Tibial artery (tissue), 4 donors: Measurements from ENCODE around the gene PTPMT1.

ENCODE experiments used
- DNase-seq, 2 donors: peaks; one replicate each; pipeline ENCODE4 v3.0.0-alpha.2; 2019
- H3K27ac ChIP-seq, 2 donors: fragments of 200-600 bp; sonication (generic) in 1 of 2; 1 replicate in 1 of 2; 2 replicates in 1 of 2; pipeline ENCODE4 v1.5.1; 2018 to 2019; ENCODE audit warnings: mild to moderate bottlenecking in 1 of 2
- H3K27me3 ChIP-seq, 2 donors: fragments of 200-600 bp; sonication (generic) in 1 of 2; one replicate each; pipeline versions ENCODE4 v1.5.1 to v1.6.0; 2016 to 2019
- H3K36me3 ChIP-seq, 3 donors: fragments of 200-600 bp; sonication (generic) in 2 of 3; one replicate each; pipeline ENCODE4 v1.5.1; 2016 to 2019; ENCODE audit warnings: mild to moderate bottlenecking in 2 of 3
- H3K4me1 ChIP-seq, 4 donors: fragments of 200-600 bp; sonication (generic) in 2 of 4; 1 replicate in 3 of 4; 2 replicates in 1 of 4; pipeline ENCODE4 v1.5.1; 2016 to 2019
- H3K4me3 ChIP-seq, 2 donors: fragments of 200-600 bp; sonication (generic) in 1 of 2; 1 replicate in 1 of 2; 2 replicates in 1 of 2; pipeline ENCODE4 v1.5.1; 2018 to 2019; ENCODE audit warnings: mild to moderate bottlenecking in 2 of 2
- H3K9me3 ChIP-seq, 3 donors: fragments of 200-600 bp; sonication (generic) in 1 of 3; one replicate each; pipeline ENCODE4 v1.5.1; 2016 to 2019
- CTCF ChIP-seq, 2 experiments: fragments of 200-600 bp in 1 of 2; fragments of 450-650 bp in 1 of 2; IDR thresholded peaks; one replicate each; pipeline ENCODE4 v1.5.1; 2017 to 2019; ENCODE audit warnings: antibody characterized with exemption in 2 of 2, mild to moderate bottlenecking in 1 of 2, moderate library complexity in 1 of 2
- intact Hi-C: fragments of 100-400 bp; cut with DNase I; formaldehyde crosslinking; loops from one replicate; pipeline ENCODE4 v1.15.0; 2023; ENCODE audit warnings: low total_unique reads

Gene PTPMT1

GRCh38 chr11:47531666-47532065 lies 33.7 kb upstream of the PTPMT1 start:
- intact Hi-C loops, result no loop called here
- Histone ChIP-seq H3K27ac (peak overlapping the region in 1 of 2 donors; percentile 49), H3K4me3 (no peak overlapping the region), H3K9me3 (no peaks in the 10 kb centered on the region), H3K4me1 (peaks cover 11 to 71% (median 34%) of the 10 kb centered on the region in 4 donors), H3K36me3 (peaks cover 0 to 4% (median 0%) of the 10 kb centered on the region in 3 donors), H3K27me3 (no peaks in the 10 kb centered on the region)
- no peak for DNase-seq
- no peak for TF ChIP-seq CTCF (IDR thresholded peaks at IDR 0.05)

GRCh38 chr11:47532597-47533213 lies 32.7 kb upstream of the PTPMT1 start:
- Histone ChIP-seq H3K36me3 (peaks cover 0 to 4% (median 0%) of the 10 kb centered on the region in 3 donors), H3K9me3 (no peaks in the 10 kb centered on the region), H3K4me3 (no peak overlapping the region), H3K4me1 (peaks cover 11 to 79% (median 39%) of the 10 kb centered on the region in 4 donors), H3K27me3 (no peaks in the 10 kb centered on the region), H3K27ac (peak overlapping the region; percentile 12 to 49)
- intact Hi-C loops, result no loop called here
- no peak for TF ChIP-seq CTCF (IDR thresholded peaks at IDR 0.05)
- no peak for DNase-seq

DNA sequence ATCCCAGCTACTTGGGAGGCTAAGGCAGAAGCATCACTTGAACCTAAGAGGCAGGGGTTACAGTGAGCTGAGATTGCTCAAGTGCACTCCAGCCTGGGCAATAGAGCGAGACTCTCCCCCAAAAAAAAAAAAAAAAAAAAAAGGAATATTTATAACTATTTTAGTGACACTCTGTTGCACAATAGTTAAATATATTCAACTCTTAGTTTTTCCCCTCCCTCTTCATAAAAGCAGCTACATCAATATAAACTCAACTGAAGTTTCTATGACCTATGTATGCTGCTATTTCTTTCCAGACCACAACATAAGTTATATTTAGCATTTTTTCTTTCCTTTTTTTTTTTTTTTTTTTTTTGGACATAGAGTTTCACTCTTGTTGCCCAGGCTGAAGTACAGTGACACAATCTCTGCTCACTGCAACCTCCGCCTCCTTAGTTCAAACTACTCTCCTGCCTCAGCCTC lies 31.7 kb upstream of the PTPMT1 start:
- Histone ChIP-seq H3K36me3 (peaks cover 0 to 4% (median 0%) of the 10 kb centered on the region in 3 donors), H3K4me1 (peaks cover 11 to 89% (median 40%) of the 10 kb centered on the region in 4 donors), H3K4me3 (no peak overlapping the region), H3K9me3 (no peaks in the 10 kb centered on the region), H3K27ac (peak overlapping the region; percentile 42 to 49), H3K27me3 (no peaks in the 10 kb centered on the region)
- intact Hi-C loops, result no loop called here
- DNase-seq, result no peak
- TF ChIP-seq CTCF (IDR thresholded peaks at IDR 0.05), result no peak

DNA sequence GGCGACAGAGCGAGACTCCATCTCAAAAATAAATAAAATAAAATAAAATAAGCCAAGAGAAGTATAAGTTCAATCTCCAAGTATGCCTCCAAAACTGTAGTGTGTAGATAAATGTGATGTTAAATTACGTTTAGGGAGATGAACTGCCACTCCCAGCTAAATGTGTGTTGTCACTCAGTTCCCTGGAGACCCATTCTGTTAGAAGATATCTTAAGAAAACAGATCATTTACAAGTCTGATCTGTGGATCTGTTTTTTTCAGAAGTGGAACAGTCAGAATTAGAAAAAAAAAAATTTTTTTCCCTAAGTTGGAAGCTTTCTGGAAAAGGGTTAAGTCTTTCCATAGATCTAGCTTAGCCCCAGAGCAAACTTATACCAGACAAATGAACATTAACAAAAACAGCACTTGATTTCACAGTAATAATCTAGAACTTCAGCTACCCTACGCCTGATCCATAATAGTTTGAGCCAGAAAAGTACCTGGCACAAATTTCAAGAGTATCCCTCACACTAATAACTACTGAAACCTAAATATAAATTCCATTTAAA lies 30.6 kb upstream of the PTPMT1 start:
- Histone ChIP-seq H3K36me3 (peaks cover 0 to 4% (median 0%) of the 10 kb centered on the region in 3 donors), H3K9me3 (no peaks in the 10 kb centered on the region), H3K4me3 (no peak overlapping the region), H3K27me3 (no peaks in the 10 kb centered on the region), H3K27ac (peak overlapping the region; percentile 42 to 49), H3K4me1 (peaks cover 11 to 99% (median 44%) of the 10 kb centered on the region in 4 donors)
- DNase-seq, result no peak
- no peak for TF ChIP-seq CTCF (IDR thresholded peaks at IDR 0.05)
- intact Hi-C loops, result no loop called here

GRCh38 chr11:47536915-47537314 lies 28.5 kb upstream of the PTPMT1 start:
- peak overlapping the region in 1 of 2 donors; percentile 11 for H3K27ac ChIP-seq
- H3K4me1 ChIP-seq, result peaks cover 4 to 97% (median 52%) of the 10 kb centered on the region in 4 donors
- H3K27me3 ChIP-seq, result no peaks in the 10 kb centered on the region
- intact Hi-C loops, result no loop called here
- no peaks in the 10 kb centered on the region for H3K9me3 ChIP-seq
- peaks cover 0 to 4% (median 0%) of the 10 kb centered on the region in 3 donors for H3K36me3 ChIP-seq
- no peak overlapping the region for H3K4me3 ChIP-seq
- no peak for DNase-seq
- no peak for TF ChIP-seq CTCF (IDR thresholded peaks at IDR 0.05)
